Mucosa of descending colon (tissue), 3 donors: Measurements from ENCODE around the gene ACOX2. TPM values are rescaled to one million over a fixed set of nuclear protein-coding genes. Genes with fewer than 3 reads are reported as not detected.
A peak's percentile ranks its signal among the peaks of the same experiment; 100 is the strongest.

Experiments used
- ATAC-seq: fragments of 200-7000 bp; cut with Tn5 transposase; one replicate; pipeline ENCODE4 v1.9.1; 2020; ENCODE audit warnings: mild to moderate bottlenecking, moderate library complexity
- DNase-seq, 3 donors: peaks; one replicate each; pipeline ENCODE4 v3.0.0-alpha.2; 2020
- H3K36me3 ChIP-seq: fragments of 200-600 bp; one replicate; pipeline ENCODE4 v1.8.0; 2021; ENCODE audit warnings: low read depth, mild to moderate bottlenecking
- H3K4me1 ChIP-seq: fragments of 200-600 bp; one replicate; pipeline ENCODE4 v1.8.0; 2021; ENCODE audit warnings: low read depth, mild to moderate bottlenecking
- H3K4me3 ChIP-seq: fragments of 200-600 bp; one replicate; pipeline ENCODE4 v1.8.0; 2021; ENCODE audit warnings: mild to moderate bottlenecking
- H3K9me3 ChIP-seq: fragments of 200-600 bp; one replicate; pipeline ENCODE4 v1.8.0; 2021; ENCODE audit warnings: mild to moderate bottlenecking
- intact Hi-C, 2 donors: fragments of 100-400 bp; cut with DNase I in 1 of 2; cut with micrococcal nuclease in 1 of 2; formaldehyde crosslinking; loops; one replicate each; pipeline versions ENCODE4 v1.11.0 to v1.11.1; 2022; cut with DNase I, micrococcal nuclease
- long read RNA-seq, 2 donors: library from polyadenylated mRNA; unstranded; transcript quantifications; one replicate each; pipeline ENCODE4 v2.0.0, GENCODE V29; 2019 to 2021
- total RNA-seq, 3 donors: library from RNA; stranded (reverse); fragmentation: NEBNext Ultra II Directional in 2 of 3; extraction: Animal tissue kit (Norgen Biotek cat#: 25700) in 2 of 3; gene quantifications; one replicate each; pipeline versions ENCODE4 v1.2.1 to v1.2.4, GENCODE V29; 2021 to 2023
- TF ChIP-seq, protein P1 (sequence below): fragments of 200-600 bp; IDR thresholded peaks from one replicate; pipeline ENCODE4 v1.8.0; 2022; ENCODE audit warnings: antibody characterized with exemption, mild to moderate bottlenecking
- donor health status: DM: no; HTN: no; CAD: no; lungs with moderate emphysema.
- donor health status: DM: no; HTN: no; CAD: no.
- donor health status: DM: no; HTN: yes; CAD: no.

Gene ACOX2
- total RNA-seq, result 10 to 100 TPM; 34.8 to 51.2 (median 48.9) TPM
- long read RNA-seq, donor 1, transcript ACOX2-201 (15 exons, 2,426 nt), result major isoform, 18 of 40 reads
- long read RNA-seq, donor 1, partial matches to known transcripts, result 5 of 40 reads
- long read RNA-seq, donor 1, other reads (novel, unspliced or antisense), result 14 of 40 reads
- long read RNA-seq, donor 2, transcript ACOX2-201 (15 exons, 2,426 nt), result major isoform, 10 of 16 reads
- long read RNA-seq, donor 2, partial matches to known transcripts, result 2 of 16 reads
- long read RNA-seq, donor 2, other reads (novel, unspliced or antisense), result 4 of 16 reads

- H3K36me3 ChIP-seq, result no peaks in the 10 kb centered on the region
- intact Hi-C loops, result loop anchor here in 1 of 2 donors (10.0 kb wide), 1 partner anchor 102 kb away; the partner anchor contains the start of gene PDHB
- peaks cover 40% of the 10 kb centered on the region for H3K4me1 ChIP-seq
- DNase-seq, result peak; percentile 67 to 69 (median 69)
- ATAC-seq, result peak; percentile 55
- H3K9me3 ChIP-seq, result no peaks in the 10 kb centered on the region
- no peak within 1 kb of the TSS for H3K4me3 ChIP-seq
- TF ChIP-seq, protein P1, sequence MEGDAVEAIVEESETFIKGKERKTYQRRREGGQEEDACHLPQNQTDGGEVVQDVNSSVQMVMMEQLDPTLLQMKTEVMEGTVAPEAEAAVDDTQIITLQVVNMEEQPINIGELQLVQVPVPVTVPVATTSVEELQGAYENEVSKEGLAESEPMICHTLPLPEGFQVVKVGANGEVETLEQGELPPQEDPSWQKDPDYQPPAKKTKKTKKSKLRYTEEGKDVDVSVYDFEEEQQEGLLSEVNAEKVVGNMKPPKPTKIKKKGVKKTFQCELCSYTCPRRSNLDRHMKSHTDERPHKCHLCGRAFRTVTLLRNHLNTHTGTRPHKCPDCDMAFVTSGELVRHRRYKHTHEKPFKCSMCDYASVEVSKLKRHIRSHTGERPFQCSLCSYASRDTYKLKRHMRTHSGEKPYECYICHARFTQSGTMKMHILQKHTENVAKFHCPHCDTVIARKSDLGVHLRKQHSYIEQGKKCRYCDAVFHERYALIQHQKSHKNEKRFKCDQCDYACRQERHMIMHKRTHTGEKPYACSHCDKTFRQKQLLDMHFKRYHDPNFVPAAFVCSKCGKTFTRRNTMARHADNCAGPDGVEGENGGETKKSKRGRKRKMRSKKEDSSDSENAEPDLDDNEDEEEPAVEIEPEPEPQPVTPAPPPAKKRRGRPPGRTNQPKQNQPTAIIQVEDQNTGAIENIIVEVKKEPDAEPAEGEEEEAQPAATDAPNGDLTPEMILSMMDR, result no peak
Observed at GRCh38 chr3:58536501-58537411, at the start of gene ACOX2. Gene ACOX2 (minus strand): TSS chr3:58537190. CDS start chr3:58535106, 2,084 bp downstream.

- TF ChIP-seq, protein P1, result no peak
- DNase-seq, result no peak
- intact Hi-C loops, result no loop called here
- Histone ChIP-seq H3K9me3 (no peaks in the 10 kb centered on the region), H3K4me3 (no peak overlapping the region), H3K36me3 (no peaks in the 10 kb centered on the region), H3K4me1 (peaks cover 9% of the 10 kb centered on the region)
- ATAC-seq, result no peak
Observed at GRCh38 chr3:58585994-58586393, 49.0 kb upstream of the ACOX2 start.

- TF ChIP-seq, protein P1, result peak; percentile 73
- intact Hi-C loops, result no loop called here
- peak; percentile 95 for ATAC-seq
Observed at GRCh38 chr3:58585005-58585786, 48.2 kb upstream of the ACOX2 start.

GRCh38 chr3:58584690-58585004 lies 47.7 kb upstream of the ACOX2 start:
- Histone ChIP-seq H3K9me3 (no peaks in the 10 kb centered on the region), H3K36me3 (no peaks in the 10 kb centered on the region), H3K4me3 (no peak overlapping the region), H3K4me1 (peaks cover 9% of the 10 kb centered on the region)
- intact Hi-C loops, result no loop called here
- DNase-seq (peak in 1 of 3 donors; percentile 34), ATAC-seq (peak; percentile 15)
- TF ChIP-seq, protein P1, result no peak

More at GRCh38 chr3:58585005-58585786, 48.2 kb upstream of the ACOX2 start:
- DNase-seq, result peak; percentile 76 to 86 (median 85)
- Histone ChIP-seq H3K4me1 (peaks cover 9% of the 10 kb centered on the region), H3K36me3 (no peaks in the 10 kb centered on the region), H3K9me3 (no peaks in the 10 kb centered on the region), H3K4me3 (no peak overlapping the region)

- Histone ChIP-seq H3K4me3 (no peak overlapping the region), H3K4me1 (peaks cover 6% of the 10 kb centered on the region), H3K36me3 (no peaks in the 10 kb centered on the region), H3K9me3 (no peaks in the 10 kb centered on the region)
- TF ChIP-seq, protein P1, result no peak
- ATAC-seq (no peak), DNase-seq (no peak)
- intact Hi-C loops, result no loop called here
Observed at GRCh38 chr3:58581328-58582091, 44.5 kb upstream of the ACOX2 start.
